ENCODE results near the gene TMEM203.
A peak's percentile ranks its signal among the peaks of the same experiment; 100 is the strongest.

The TMEM203 gene

DNA sequence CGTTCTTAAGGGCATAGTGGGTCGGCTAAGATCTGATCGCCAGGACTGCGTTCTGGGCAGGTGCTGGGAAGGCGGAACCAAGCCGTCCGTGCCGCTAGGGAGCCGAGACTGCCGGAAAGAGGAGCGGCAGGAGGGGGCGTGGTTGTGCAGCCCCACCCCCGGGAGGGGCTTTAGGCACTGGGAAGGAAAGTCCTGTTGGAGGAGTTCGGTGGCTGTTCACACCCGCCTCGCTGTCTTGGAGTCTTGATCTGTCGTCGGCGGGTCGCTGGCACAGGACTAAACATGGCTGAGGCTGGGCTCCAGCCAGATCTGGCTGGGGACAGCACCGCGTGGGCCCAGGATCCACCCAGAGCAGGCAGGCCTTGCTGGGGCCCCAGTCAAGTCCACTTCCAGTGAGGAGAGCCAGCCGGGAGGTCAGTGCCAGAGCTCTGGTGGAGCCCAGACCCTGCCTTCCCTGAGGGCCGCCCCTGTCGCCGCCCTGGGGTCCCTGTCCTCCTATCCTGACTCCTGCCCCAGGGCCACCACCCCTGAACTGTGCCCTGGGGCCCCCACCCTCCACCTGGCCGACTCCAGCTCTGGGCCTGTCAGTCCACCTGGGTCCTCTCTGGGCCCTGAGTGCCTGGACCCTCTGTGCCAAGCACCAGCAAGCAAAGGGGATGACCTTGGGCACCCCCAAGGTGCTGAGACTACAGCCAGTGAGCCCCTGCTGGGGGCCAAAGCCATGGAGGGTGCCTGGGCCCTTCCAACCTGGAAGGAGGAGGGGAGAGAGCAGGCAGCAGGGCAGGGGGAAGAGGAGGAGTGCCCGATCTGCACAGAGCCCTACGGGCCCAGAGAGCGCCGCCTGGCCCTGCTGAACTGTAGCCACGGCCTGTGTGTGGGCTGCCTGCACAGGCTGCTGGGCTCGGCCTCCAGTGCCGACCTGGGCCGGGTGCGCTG, 12.1 kb upstream of the TMEM203 start:
- no peak for DNase-seq

DNA sequence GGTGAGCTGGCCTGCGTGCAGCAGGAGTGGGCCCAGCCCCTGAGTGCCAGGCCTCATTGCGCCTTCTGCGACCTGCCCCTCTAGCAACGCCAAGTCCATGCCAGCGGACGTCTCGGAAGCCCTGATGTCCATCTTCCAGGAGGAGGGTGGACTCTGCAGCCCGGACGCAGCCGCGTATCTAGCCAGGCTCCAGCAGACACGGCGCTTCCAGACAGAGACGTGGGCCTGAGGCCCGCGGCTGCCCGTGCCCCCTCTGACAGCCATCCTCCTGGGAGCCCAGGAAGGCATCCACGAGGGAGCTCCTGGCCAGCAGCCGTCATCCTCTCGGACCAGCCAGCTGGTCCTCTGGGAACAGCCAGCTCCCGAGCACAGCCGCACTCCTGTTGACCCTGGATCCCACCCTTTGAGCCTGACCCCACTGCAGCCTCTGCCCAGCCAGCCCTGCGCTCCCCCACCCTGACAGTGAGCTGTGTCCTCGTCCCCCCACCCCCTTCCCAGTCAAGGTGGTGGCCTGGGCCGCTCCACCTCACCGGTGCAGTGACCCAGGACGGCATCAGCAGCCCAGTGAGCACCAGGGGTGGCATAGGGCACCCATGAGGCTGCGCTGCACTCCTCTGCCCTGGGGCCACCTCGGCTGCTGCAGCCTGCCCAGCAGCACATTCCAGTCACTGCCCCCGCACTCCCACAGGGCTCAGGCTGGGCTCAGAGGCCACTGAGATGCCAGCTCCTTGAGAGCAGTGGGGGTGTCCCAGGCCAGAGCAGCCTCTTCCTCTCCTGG, 10.9 kb upstream of the TMEM203 start:
- no peak for DNase-seq

DNA sequence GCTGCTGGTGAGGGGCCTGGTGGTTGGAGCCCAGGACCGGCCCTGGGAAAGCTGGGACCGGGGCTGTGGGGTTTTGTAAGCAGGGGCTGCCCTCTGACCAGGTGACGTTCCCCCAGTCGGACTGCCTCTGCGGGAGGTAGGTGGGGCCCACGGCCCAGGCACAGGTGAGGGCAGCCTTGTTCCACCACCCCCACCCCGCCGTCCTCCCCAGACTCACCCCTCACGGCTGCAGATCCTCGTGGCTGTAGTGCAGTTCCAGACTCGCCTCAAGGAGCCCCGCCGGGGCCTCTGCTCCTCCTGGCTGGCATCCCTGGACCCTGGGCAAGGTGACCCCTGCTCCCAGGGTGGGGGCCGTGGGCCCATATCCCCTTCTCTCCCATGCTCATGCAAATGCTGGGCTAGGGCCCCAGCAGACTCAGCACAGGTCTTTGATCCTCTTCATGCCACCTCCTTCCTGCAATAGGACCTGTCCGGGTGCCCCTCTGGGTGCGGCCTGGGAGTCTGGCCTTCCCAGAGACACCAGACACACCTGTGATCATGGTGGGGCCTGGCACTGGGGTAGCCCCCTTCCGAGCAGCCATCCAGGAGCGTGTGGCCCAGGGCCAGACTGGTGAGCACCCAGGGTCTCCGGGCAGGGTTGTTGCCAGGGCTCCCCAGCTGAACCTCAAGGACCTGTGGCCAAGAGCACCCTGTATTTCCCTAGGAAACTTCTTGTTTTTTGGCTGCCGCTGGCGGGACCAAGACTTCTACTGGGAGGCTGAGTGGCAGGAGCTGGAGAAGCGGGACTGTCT, 9.9 kb upstream of the TMEM203 start:
- no peak for DNase-seq

DNA sequence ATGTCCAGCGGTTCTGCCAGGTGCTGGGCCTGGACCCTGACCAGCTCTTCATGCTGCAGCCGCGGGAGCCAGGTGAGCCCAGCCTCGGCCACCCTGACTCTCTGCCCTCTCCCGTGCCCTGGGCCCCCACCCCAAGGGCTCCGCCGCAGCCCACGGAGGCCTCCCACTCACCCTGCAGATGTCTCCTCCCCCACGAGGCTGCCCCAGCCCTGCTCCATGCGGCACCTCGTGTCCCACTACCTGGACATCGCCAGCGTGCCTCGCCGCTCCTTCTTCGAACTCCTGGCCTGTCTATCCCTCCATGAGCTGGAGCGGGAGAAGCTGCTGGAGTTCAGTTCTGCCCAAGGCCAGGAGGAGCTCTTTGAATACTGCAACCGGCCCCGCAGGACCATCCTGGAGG, 9.2 kb upstream of the TMEM203 start:
- DNase-seq: no peak

DNA sequence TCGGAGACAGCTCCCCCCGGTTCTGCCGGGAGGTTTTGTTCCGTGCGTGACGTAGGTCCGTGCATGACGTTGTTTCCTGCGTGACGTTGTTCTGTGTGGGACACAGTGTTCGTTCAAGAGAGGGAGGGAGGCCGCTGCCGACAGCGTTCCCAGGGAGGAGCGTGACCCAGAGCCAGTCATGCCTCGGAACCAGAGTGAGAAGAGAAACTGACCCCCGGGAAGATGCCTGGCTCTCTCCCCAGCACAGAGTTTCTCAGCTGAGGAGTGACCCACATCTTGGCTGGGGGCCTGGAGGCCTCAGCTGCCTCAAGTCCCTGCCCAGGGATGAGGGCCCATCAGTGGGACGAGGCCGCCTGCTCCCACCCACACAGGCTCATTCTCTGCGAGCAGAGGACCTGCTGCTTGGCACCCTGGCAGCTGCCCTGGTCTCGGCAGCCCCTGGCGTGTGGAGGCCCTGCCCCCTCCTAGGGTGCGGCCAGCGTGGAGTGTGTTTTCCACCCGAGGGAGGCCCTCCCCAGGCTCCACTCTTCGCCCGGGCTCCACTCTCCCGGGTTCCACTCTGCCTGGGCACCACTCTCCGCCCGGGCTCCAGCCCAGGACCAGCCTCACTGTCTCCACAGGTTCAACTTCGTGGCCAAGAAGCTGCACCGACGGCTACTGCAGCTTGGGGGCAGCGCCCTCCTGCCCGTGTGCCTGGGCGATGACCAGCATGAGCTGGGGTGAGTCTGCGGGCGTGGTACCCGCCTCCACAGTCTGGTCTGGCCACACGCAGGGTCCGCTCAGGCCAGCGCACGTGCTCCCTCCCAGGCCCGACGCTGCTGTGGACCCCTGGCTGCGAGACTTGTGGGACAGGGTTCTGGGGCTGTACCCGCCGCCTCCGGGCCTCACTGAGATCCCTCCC, 8.0 kb upstream of the TMEM203 start:
- no peak for DNase-seq

DNA sequence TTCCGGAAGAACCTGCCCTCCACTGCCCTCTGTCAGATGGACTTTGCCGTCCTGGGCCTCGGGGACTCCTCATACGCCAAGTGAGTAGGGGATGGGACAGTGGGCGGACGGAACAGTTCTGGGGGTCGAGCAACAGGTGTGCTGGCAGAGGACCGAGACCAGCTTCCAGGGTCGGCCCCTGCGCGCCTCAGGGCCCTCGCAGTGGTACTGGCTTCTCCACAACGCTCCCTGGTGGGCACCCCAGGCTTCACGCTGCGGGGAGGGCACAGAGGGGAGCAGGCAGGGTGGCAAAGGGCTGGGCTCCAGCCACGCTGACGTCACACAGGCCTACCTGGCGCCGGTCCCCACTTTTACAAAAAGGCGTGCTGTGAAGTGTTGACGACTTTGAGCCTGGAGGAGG, 7.1 kb upstream of the TMEM203 start:
- DNase-seq: no peak

DNA sequence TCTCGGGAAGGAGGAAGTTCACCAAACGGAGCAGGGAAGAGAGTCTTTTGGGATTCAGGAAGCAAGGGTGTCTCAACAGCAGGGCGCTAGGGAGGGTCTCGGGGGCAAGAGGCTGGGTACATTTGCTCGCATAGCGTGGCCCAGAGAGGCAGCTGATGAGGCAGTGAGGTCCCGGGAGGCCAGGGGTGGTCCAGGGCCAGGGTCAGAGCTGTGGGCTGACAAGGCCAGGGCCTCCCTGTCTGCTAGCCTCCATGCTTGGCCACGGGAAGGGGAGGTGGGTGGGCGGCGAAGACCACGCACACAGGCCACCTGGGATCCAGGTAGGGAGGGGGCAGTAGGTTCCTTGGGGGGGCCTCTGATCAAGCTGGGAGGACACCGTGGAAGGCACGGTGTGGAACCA, 6.1 kb upstream of the TMEM203 start:
- DNase-seq: no peak

DNA sequence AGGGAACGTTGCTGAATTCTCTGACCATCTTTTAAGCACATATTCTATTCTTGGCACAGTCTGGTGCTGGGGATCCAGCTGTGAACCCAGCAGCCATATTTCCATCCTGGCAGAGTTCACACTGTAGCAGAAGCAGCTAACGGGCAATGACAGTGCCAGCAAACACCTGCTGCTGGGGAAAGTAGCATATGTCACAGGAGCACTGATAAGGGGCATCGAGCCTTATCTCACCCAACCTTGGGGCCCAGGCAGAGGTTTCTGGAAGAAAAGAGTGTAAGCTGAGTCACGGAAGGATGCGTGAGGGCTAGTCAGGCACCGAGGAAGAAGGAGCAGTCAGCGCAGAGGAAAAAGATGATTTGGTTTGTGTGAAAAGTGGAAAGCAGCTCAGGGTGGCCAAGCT, 1.2 kb upstream of the TMEM203 start:
- DNase-seq: no peak

DNA sequence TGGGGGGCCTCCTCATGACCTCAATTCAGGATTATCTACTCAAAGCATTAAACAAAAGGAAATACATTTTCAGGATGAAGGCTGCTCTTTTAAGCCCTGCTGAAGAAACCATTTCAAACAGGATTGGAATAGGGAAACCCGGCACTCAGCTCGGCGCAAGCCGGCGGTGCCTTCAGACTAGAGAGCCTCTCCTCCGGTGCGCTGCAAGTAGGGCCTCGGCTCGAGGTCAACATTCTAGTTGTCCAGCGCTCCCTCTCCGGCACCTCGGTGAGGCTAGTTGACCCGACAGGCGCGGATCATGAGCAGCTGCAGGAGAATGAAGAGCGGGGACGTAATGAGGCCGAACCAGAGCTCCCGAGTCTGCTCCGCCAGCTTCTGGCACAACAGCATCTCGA, 720 bp downstream of the TMEM203 start:
- no peak for DNase-seq

DNA sequence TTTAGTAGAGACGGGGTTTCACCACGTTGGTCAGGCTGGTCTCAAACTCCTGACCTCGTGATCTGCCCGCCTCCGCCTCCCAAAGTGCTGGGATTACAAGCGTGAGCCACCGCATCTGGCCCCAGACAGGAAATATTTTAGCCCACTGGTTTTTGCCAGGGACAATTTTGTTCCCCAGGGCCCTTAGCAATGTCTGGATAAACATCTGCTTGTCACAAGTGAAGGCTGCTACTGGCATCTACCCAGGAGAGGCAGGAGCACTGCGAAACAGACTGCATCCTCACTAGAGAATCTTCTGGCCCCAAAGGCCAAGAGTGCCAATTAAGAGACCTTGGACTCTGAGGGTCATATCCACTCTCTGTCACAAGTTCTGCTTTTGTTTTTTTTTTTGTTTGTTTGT, 2.5 kb downstream of the TMEM203 start:
- no peak for DNase-seq

DNA sequence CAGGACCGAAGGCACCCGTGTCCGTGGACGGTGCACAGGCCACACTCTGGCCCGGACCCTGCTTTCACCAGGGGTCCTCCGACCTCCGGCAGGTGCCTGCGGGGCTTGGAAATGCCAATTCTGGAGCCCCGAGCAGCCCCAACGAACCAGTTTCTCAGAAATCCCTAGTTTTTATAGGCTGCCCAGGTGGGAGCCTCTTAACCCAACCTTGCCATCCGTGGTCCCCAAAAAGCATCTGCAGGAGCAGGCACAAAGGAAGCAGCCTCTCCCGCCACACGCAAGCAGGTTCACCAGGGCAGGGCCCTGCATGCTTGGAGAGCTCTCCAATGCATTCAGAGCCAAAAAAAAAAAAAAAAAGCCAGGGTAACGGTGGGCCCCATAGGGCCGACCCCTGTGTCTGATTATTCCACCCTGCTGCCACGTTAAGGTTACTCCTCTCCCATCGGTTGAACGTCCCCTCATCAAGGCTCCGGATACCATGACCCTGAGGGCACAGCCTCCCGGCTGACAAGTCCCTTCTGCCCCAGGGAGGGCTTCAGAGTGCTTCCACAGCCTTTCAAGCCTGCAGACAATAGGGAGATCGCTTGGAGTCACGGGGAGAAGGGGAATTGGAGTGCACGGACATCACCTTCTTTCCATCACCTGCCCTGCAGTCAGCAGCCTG, 4.1 kb downstream of the TMEM203 start:
- DNase-seq: no peak

DNA sequence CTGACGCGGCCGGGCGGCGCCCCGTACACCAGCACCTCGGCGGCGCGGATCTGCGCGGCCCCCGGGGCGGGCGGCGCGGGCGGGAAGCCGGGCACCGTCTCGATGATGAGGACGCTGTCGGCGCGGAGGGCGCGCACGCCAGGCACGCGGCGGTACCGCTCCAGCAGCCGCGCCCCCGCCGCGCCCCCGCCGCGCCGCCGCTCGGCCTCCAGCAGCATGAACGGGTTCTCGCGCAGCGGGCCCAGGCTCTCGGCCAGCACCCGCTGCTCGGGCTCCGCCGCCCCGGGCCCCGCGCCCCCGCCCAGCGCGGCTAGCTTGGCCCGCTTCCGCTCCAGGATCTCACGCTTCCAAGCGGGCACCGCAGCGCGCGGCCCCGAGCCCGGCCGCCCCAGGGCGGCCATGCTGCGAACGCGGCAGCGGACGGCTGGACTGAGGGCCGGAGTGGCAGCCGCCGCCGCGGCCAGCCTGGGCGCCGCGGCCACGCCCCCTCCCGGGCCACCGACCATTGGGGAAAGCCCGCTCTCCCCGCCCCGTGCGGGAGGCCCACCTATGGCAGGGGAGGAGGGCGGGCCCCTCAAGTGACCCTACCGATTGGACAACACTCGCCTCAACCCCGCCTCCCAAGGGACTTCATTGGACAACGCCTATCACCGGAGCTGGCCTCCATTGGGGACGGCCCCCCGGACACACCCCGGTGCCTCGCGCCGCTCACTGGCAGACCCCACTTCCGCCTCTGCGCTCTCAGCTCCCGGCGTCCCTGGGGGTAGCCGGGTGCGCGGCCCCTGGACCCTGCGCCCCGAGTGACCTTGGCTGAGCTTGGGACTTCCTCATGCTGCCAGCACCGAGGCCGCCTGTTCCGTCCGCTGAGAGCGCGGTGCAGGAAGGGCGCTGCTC, 4.9 kb downstream of the TMEM203 start, which contains the start of gene TPRN:
Gene TPRN, minus strand, starts transcription at position 431 of the 894 bp plus-strand sequence. Its CDS starts 30 bp downstream, at position 401.
- peak; percentile 97 for DNase-seq

DNA sequence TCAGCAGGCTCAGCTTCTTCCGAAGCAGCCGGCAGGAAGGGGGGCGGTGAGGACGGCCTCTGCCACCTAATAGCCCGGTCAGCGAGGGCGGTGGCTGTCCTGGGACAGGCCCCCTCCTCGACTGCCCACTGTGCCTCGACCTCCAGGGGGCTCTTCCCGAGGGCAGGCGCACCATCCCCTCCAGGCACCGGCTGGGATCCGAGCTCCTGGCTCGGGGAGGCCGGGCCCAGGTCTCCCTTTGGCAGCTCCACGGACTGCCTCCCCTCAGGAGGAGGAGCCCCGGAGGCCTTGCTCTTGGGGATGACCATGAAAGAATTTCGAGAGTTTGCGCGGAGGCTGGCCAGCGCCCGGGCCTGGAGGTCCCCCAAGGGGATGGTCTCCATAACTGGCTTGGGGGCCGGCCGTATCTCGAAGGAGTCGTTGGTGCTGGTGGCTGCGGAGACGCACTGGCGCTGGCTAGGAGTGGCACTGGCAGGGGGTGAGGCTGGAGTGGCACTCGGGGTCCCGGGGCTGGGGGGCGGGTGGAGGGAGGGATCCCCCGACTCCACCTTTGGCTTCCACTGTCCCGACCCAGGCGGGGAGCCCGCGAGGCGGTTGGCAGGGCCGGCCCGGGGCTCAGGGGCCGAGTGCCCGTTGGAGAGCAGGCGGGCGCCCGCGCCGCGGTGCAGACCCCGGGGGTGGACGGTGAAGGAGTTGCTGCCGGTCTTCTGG, 5.9 kb downstream of the TMEM203 start:
- DNase-seq: no peak

DNA sequence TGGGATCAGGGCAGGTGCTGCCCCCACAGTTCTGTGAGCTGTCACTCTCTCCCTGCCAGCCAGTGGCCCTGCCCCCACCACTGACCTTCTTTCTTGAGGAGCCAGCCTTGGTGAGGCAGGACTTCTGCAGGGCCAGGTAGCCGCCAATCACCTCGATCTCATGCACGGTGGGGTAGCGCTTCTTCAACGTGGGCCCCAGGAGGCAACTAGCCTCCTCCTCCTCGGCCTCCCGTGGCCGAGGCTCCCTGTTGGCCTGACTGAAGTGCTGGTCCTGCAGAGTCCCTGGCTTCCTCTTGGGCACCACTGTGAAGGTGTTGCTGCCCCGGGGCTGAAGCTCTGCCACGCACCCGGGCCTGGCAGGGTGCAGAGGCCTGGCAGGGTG, 6.6 kb downstream of the TMEM203 start:
- DNase-seq: no peak

DNA sequence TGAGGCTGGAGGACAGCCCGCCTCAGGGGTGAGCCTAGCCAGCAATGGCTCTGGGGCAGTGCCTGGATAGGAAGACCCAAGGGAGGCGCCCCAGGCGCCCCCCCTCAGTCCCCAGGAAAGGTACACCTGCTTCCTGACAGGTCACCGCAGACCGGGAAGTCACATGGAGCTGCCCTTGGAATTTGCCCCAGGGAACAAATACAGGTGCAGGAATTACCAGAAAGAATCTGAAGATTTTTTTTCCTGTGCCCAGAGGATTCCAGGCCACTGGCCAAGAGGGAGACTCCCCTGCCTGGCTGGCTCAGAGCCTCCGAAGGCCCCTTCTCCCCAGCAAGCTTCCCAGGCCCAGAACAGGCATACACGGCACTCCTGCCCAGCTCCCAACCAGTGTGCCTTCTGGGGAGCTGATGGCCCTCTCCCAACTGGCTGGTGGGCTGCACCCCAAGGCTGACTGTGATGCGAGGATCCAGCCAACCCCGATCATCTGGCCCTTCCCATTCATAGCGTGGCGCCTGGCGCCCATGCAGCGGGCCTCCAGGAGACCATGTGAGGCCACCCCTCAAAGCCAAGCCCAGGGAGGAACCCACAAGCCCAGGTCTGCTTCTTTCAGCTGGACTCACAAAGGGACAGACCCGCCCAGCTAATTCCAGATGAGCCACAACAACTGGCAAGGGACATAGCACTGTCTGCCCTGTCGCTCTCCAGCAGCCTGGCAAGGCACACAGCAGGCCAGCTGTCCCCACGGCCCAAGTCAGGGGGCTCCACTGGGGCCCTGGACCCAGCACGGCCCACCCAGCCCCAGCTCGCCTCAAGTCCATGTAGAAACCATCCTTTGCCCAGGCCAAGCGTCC, 7.2 kb downstream of the TMEM203 start:
- DNase-seq: no peak

DNA sequence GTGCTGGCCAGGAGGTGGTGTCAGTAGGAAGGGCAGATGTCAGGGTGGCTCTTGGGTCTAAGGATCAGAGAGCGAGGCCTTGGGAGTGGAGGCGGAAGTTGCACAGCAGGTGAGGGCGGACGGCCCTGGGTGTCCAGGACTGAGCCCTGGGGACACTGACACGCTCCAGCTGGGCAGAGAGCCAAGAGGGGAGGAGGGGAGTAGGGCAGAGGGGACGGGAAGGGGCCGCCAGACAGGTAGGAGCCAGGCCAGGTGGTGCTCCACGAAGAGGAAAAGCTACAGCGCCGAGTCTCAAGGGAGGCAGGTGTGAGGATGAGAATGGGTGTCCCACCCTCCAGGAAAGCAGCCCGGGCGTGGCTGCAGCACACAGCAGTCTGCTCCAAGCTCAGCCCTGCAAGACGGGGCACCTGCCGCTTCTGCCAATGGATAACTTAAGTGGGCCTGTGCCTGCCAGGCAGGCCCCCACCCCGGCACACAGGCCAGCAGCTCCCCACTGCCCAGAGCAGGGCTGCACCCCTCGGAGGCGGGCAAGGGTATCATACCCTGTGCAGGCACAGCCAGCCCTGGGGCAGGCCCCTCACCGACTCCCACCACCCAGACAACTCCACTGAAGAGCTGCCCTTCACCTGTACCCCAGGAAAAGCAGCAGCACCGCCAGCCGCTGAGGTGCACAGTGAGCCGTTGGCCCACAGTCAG, 9.8 kb downstream of the TMEM203 start:
- DNase-seq: no peak

DNA sequence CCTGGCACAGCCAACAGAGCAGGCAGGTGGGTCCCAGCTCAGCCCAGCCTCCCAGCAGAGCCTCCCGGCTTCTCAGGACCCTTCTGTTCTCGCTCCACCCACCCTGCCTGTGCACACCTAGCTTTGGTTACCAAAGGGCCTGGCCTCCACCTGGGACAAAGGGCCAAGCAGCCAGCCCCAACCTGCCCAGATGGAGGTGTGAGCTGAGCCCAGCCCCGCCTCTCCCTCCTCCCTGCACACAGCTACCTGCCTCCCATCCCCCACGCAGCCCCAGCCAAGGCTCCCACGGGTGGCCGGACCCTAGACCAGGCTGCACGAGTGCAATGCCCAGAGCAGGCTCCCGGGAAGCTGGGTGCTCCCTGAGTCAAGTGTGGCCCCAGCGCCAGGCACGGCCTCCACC, 10.5 kb downstream of the TMEM203 start:
- DNase-seq: no peak

DNA sequence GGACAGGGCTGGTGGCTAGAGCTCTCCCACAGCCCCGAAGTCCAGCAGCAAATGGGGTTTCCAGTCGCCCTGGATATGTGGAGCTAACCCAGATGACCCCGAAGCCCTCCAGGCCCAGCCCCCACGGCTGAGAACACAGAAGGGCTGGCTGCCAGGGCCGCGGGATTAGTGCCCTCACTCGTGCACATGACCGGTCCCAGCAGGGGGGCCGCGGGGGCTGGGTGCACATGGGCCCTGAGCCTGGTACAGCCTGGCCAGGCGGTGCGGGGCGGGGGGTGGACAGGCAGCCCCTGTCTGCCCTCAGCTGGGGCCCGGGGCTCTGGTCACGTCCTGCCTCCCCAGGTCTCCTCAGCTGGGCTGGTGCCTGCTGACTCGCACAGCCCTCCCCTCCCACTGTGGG, 11.1 kb downstream of the TMEM203 start:
- DNase-seq: no peak
